GM23338 (cell line): Measurements from ENCODE around the gene OTUD3. TPM values are rescaled to one million over a fixed set of nuclear protein-coding genes. Genes with fewer than 3 reads are reported as not detected.

Experiments
- ATAC-seq: fragments of 200-7000 bp; cut with Tn5 transposase; 3 replicates; pipeline ENCODE4 v1.9.1; 2020
- DNase-seq: peaks from one replicate; pipeline ENCODE4 v3.0.0-alpha.2; 2015; ENCODE audit warnings: low spot score
- H2AFZ ChIP-seq: fragments of 200-600 bp; sonication (generic); 2 replicates; pipeline ENCODE4 v1.8.0; 2016; ENCODE audit warnings: antibody characterized with exemption, mild to moderate bottlenecking, moderate library complexity
- H3F3A ChIP-seq: fragments of 200-600 bp; sonication (generic); replicated peaks from 2 replicates; pipeline ENCODE4 v1.8.0; 2017; ENCODE audit warnings: antibody characterized with exemption, mixed run types, low read depth
- H3K27ac ChIP-seq: fragments of 200-600 bp; sonication (generic); 2 replicates; pipeline ENCODE4 v1.6.1; 2016; ENCODE audit warnings: low read depth
- H3K27me3 ChIP-seq: fragments of 200-600 bp; sonication (generic); 2 replicates; pipeline ENCODE4 v1.8.0; 2016; ENCODE audit warnings: mild to moderate bottlenecking, mixed run types, moderate library complexity; ENCODE audit not compliant: insufficient read depth
- H3K36me3 ChIP-seq: fragments of 200-600 bp; sonication (generic); 2 replicates; pipeline ENCODE4 v1.8.0; 2016; ENCODE audit warnings: mild to moderate bottlenecking; ENCODE audit not compliant: insufficient read depth
- H3K4me1 ChIP-seq: fragments of 200-600 bp; sonication (generic); 2 replicates; pipeline ENCODE4 v1.8.0; 2016; ENCODE audit warnings: mild to moderate bottlenecking, moderate library complexity; ENCODE audit not compliant: insufficient read depth
- H3K4me2 ChIP-seq: fragments of 200-600 bp; sonication (generic); 2 replicates; pipeline ENCODE4 v1.7.1; 2017; ENCODE audit warnings: mixed run types
- H3K4me3 ChIP-seq: fragments of 200-600 bp; sonication (generic); 2 replicates; pipeline ENCODE4 v1.6.1; 2016; ENCODE audit warnings: mixed run types
- H3K79me2 ChIP-seq: fragments of 200-600 bp; sonication (generic); replicated peaks from 2 replicates; pipeline ENCODE4 v1.8.0; 2017; ENCODE audit warnings: mild to moderate bottlenecking; ENCODE audit not compliant: insufficient read depth
- H3K9me2 ChIP-seq: fragments of 200-600 bp; sonication (generic); 2 replicates; pipeline ENCODE4 v1.8.0; 2017; ENCODE audit not compliant: insufficient read depth
- H4K20me1 ChIP-seq: fragments of 200-600 bp; sonication (generic); replicated peaks from 2 replicates; pipeline ENCODE4 v1.8.0; 2017; ENCODE audit warnings: mild to moderate bottlenecking; ENCODE audit not compliant: insufficient read depth
- H3K27ac Mint-ChIP-seq: 2 replicates; pipeline ENCODE4 v1.8.0; 2020; ENCODE audit warnings: inconsistent platforms, mild to moderate bottlenecking, moderate library complexity, mixed read lengths
- H3K27me3 Mint-ChIP-seq: 3 replicates; pipeline ENCODE4 v1.8.0; 2022; ENCODE audit warnings: low read depth, mild to moderate bottlenecking, moderate library complexity, mixed read lengths, inconsistent platforms; ENCODE audit not compliant: insufficient read depth, poor library complexity
- H3K36me3 Mint-ChIP-seq: 3 replicates; pipeline ENCODE4 v1.8.0; 2021; ENCODE audit warnings: low read depth, mild to moderate bottlenecking, inconsistent platforms, moderate library complexity, mixed read lengths
- H3K4me1 Mint-ChIP-seq: 3 replicates; pipeline ENCODE4 v1.8.0; 2020; ENCODE audit warnings: mild to moderate bottlenecking, inconsistent platforms, mixed read lengths
- H3K4me3 Mint-ChIP-seq: 3 replicates; pipeline ENCODE4 v1.8.0; 2021; ENCODE audit warnings: moderate library complexity, mild to moderate bottlenecking, inconsistent platforms, mixed read lengths
- H3K9me3 Mint-ChIP-seq: 3 replicates; pipeline ENCODE4 v1.8.0; 2020; ENCODE audit warnings: moderate library complexity, mild to moderate bottlenecking, inconsistent platforms, mixed read lengths
- CREB1 ChIP-seq: fragments of 250-450 bp; sonication (Bioruptor Pico); IDR thresholded peaks from 2 replicates; pipeline ENCODE4 v1.5.0; 2020; ENCODE audit warnings: low read depth, mild to moderate bottlenecking, moderate library complexity
- EZH2 ChIP-seq: fragments of 200-600 bp; sonication (generic); IDR thresholded peaks from one replicate; pipeline ENCODE4 v1.8.0; 2017; ENCODE audit warnings: antibody characterized with exemption, mild to moderate bottlenecking, low read depth; ENCODE audit not compliant: unreplicated experiment
- EZH2phosphoT487 ChIP-seq: fragments of 200-600 bp; sonication (generic); IDR thresholded peaks from one replicate; pipeline ENCODE4 v1.8.1; 2018; ENCODE audit warnings: antibody characterized with exemption; ENCODE audit not compliant: unreplicated experiment
- JUNB ChIP-seq: IDR thresholded peaks from one replicate; pipeline ENCODE4 v1.6.1; 2016; ENCODE audit warnings: antibody characterized with exemption; ENCODE audit not compliant: unreplicated experiment
- NANOG ChIP-seq: IDR thresholded peaks from 2 replicates; pipeline ENCODE4 v1.6.1; 2016; ENCODE audit warnings: antibody characterized with exemption, borderline replicate concordance
- POLR2AphosphoS5 ChIP-seq: IDR thresholded peaks from 2 replicates; pipeline ENCODE4 v1.6.1; 2016; ENCODE audit warnings: antibody characterized with exemption, low read depth
- REST ChIP-seq: IDR thresholded peaks from one replicate; pipeline ENCODE4 v1.6.1; 2018; ENCODE audit warnings: antibody characterized with exemption; ENCODE audit not compliant: unreplicated experiment
- STAT1 ChIP-seq: IDR thresholded peaks from one replicate; pipeline ENCODE4 v1.6.1; 2016; ENCODE audit warnings: antibody characterized with exemption; ENCODE audit not compliant: unreplicated experiment
- ZNF114 ChIP-seq: fragments of 250-450 bp; sonication (Bioruptor Pico); IDR thresholded peaks from 2 replicates; pipeline ENCODE4 v1.5.0; 2020; ENCODE audit warnings: mild to moderate bottlenecking, moderate library complexity
- ZNF331 ChIP-seq: fragments of 250-450 bp; sonication (Bioruptor Pico); IDR thresholded peaks from 2 replicates; pipeline ENCODE4 v1.5.0; 2020; ENCODE audit warnings: low read depth, mild to moderate bottlenecking, moderate library complexity
- polyA plus RNA-seq: library from polyadenylated mRNA; unstranded; fragments of >200 nt; fragmentation: Nextera tagmentation; extraction: Ambion mirVana; gene quantifications from 2 replicates; pipeline ENCODE4 v1.2.1, GENCODE V29; 2016
- total RNA-seq: library from RNA; depleted of rRNA; stranded (reverse); fragments of >200 nt; shearing (Covaris generic); gene quantifications from 2 replicates; pipeline ENCODE4 v1.2.3, GENCODE V29; 2014
- TF ChIP-seq, protein P1 (sequence below): IDR thresholded peaks from 2 replicates; pipeline ENCODE4 v1.6.1; 2016; ENCODE audit warnings: antibody characterized with exemption
- TF ChIP-seq, protein P2 (sequence below): fragments of 250-450 bp; sonication (Bioruptor Pico); IDR thresholded peaks from 2 replicates; pipeline ENCODE4 v1.5.0; 2020; ENCODE audit warnings: mild to moderate bottlenecking, moderate library complexity

OTUD3 gene
- total and polyA plus RNA-seq, 2 experiments from 2014 or later, result 3.0 to 12.9 TPM

- Mint-ChIP-seq H3K27ac (no peak overlapping the region), H3K4me1 (no peaks in the 10 kb centered on the region), H3K4me3 (no peak overlapping the region), H3K27me3 (peaks cover 11% of the 10 kb centered on the region), H3K9me3 (no peaks in the 10 kb centered on the region), H3K36me3 (no peaks in the 10 kb centered on the region)
- TF ChIP-seq, protein P1, sequence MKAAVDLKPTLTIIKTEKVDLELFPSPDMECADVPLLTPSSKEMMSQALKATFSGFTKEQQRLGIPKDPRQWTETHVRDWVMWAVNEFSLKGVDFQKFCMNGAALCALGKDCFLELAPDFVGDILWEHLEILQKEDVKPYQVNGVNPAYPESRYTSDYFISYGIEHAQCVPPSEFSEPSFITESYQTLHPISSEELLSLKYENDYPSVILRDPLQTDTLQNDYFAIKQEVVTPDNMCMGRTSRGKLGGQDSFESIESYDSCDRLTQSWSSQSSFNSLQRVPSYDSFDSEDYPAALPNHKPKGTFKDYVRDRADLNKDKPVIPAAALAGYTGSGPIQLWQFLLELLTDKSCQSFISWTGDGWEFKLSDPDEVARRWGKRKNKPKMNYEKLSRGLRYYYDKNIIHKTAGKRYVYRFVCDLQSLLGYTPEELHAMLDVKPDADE, result no peak
- TF ChIP-seq JUNB (no peak), EZH2 (no peak), ZNF114 (no peak), STAT1 (no peak), CREB1 (CRISPR knock-in tag) (no peak), EZH2phosphoT487 (no peak), REST (no peak), POLR2AphosphoS5 (no peak), ZNF331 (no peak), NANOG (no peak)
- TF ChIP-seq, protein P2, sequence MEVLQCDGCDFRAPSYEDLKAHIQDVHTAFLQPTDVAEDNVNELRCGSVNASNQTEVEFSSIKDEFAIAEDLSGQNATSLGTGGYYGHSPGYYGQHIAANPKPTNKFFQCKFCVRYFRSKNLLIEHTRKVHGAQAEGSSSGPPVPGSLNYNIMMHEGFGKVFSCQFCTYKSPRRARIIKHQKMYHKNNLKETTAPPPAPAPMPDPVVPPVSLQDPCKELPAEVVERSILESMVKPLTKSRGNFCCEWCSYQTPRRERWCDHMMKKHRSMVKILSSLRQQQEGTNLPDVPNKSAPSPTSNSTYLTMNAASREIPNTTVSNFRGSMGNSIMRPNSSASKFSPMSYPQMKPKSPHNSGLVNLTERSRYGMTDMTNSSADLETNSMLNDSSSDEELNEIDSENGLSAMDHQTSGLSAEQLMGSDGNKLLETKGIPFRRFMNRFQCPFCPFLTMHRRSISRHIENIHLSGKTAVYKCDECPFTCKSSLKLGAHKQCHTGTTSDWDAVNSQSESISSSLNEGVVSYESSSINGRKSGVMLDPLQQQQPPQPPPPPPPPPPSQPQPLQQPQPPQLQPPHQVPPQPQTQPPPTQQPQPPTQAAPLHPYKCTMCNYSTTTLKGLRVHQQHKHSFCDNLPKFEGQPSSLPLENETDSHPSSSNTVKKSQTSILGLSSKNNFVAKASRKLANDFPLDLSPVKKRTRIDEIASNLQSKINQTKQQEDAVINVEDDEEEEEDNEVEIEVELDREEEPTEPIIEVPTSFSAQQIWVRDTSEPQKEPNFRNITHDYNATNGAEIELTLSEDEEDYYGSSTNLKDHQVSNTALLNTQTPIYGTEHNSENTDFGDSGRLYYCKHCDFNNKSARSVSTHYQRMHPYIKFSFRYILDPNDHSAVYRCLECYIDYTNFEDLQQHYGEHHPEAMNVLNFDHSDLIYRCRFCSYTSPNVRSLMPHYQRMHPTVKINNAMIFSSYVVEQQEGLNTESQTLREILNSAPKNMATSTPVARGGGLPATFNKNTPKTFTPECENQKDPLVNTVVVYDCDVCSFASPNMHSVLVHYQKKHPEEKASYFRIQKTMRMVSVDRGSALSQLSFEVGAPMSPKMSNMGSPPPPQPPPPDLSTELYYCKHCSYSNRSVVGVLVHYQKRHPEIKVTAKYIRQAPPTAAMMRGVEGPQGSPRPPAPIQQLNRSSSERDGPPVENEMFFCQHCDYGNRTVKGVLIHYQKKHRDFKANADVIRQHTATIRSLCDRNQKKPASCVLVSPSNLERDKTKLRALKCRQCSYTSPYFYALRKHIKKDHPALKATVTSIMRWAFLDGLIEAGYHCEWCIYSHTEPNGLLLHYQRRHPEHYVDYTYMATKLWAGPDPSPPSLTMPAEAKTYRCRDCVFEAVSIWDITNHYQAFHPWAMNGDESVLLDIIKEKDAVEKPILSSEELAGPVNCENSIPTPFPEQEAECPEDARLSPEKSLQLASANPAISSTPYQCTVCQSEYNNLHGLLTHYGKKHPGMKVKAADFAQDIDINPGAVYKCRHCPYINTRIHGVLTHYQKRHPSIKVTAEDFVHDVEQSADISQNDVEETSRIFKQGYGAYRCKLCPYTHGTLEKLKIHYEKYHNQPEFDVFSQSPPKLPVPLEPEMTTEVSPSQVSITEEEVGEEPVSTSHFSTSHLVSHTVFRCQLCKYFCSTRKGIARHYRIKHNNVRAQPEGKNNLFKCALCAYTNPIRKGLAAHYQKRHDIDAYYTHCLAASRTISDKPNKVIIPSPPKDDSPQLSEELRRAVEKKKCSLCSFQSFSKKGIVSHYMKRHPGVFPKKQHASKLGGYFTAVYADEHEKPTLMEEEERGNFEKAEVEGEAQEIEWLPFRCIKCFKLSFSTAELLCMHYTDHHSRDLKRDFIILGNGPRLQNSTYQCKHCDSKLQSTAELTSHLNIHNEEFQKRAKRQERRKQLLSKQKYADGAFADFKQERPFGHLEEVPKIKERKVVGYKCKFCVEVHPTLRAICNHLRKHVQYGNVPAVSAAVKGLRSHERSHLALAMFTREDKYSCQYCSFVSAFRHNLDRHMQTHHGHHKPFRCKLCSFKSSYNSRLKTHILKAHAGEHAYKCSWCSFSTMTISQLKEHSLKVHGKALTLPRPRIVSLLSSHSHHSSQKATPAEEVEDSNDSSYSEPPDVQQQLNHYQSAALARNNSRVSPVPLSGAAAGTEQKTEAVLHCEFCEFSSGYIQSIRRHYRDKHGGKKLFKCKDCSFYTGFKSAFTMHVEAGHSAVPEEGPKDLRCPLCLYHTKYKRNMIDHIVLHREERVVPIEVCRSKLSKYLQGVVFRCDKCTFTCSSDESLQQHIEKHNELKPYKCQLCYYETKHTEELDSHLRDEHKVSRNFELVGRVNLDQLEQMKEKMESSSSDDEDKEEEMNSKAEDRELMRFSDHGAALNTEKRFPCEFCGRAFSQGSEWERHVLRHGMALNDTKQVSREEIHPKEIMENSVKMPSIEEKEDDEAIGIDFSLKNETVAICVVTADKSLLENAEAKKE (CRISPR knock-in tag), result no peak
- peak overlapping the region; percentile 38; the same call in 1 of the 2 replicates for H2AFZ ChIP-seq
- no peak overlapping the region for H3K27ac ChIP-seq
- no peak overlapping the region for H3K4me2 ChIP-seq
- H3K36me3 ChIP-seq, result no peaks in the 10 kb centered on the region
- no peaks in the 10 kb centered on the region for H3K4me1 ChIP-seq
- H3K79me2 ChIP-seq, result no peaks in the 10 kb centered on the region
- ATAC-seq (no peak), DNase-seq (no peak)
- no peaks in the 10 kb centered on the region for H3F3A ChIP-seq
- no peaks in the 10 kb centered on the region for H3K9me2 ChIP-seq
- H3K4me3 ChIP-seq, result no peak overlapping the region
- no peaks in the 10 kb centered on the region for H3K27me3 ChIP-seq
- no peaks in the 10 kb centered on the region for H4K20me1 ChIP-seq
Measured at GRCh38 chr1:19854866-19855265, 27.3 kb upstream of the OTUD3 start.
